Measurements from ENCODE around the gene PSMD6.

DNA sequence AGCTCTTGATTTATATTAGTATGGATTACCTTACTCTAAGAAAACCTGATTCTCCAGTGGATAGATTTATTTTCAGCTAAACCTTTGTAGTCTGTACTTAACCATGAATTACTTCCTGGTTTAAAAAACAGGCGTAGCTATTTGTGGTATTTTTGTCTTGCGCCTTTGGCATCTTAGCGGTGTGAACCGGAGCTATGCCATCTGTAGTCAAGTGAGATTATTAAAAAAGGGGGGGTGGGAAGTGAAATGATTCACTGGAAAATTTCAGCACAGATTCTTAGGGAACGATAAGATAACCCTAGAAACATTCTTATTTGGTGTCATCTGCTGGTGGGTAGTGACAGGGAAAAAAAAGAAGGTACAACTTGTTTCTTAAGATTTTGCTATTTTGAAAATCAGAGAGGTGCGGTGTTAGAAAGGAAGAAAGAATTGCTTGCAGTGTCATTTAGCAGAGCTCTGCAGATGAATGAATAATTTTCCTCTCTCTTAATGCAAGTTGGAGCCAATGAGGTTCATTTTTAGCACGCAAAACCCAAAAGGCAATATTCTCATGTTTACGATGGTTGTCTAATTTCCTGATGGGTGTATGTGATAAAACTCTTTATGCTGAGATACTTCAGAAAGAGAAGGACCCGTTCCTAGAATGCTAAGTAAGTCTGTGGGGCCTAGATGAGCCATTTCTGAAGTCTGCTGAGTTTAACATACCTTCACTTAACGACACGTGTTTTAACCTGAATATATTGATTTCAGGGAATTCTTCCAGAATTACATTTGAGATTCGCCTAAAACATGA lies 44.0 kb downstream of the PSMD6 start:
- TF ChIP-seq POLR2AphosphoS5 (IDR thresholded peaks at IDR 0.05): no peak
- TF ChIP-seq, protein P1, sequence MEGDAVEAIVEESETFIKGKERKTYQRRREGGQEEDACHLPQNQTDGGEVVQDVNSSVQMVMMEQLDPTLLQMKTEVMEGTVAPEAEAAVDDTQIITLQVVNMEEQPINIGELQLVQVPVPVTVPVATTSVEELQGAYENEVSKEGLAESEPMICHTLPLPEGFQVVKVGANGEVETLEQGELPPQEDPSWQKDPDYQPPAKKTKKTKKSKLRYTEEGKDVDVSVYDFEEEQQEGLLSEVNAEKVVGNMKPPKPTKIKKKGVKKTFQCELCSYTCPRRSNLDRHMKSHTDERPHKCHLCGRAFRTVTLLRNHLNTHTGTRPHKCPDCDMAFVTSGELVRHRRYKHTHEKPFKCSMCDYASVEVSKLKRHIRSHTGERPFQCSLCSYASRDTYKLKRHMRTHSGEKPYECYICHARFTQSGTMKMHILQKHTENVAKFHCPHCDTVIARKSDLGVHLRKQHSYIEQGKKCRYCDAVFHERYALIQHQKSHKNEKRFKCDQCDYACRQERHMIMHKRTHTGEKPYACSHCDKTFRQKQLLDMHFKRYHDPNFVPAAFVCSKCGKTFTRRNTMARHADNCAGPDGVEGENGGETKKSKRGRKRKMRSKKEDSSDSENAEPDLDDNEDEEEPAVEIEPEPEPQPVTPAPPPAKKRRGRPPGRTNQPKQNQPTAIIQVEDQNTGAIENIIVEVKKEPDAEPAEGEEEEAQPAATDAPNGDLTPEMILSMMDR (IDR thresholded peaks at IDR 0.05): no peak
- no peak for TF ChIP-seq POLR2A (IDR thresholded peaks at IDR 0.05)
- no peak for TF ChIP-seq EP300 (IDR thresholded peaks at IDR 0.05)
